ENCODE results near the gene TMEM59. TPM values are rescaled to one million over a fixed set of nuclear protein-coding genes. Genes with fewer than 3 reads are reported as not detected.

Gene TMEM59
- total and polyA plus RNA-seq, 2 of the 8 experiments (the other 6 are each of a cell fraction or from before 2014, with no cell fraction given), result 116 to 139 TPM

- Histone ChIP-seq H2BK120ac (replicated peaks; ENCODE audit: low read depth, low read length) (no peak overlapping the region), H4K20me1 (replicated peaks in 1 of 2; ENCODE audit: control insufficient read depth in 1 of 2, insufficient read depth in 2 of 2, low read length in 2 of 2) (no peaks in the 10 kb centered on the region), H3K27me3 (replicated peaks in 1 of 4; ENCODE audit: control insufficient read depth in 3 of 4, extremely low read depth in 1 of 4, insufficient read depth in 3 of 4, low read length in 3 of 4) (no peaks in the 10 kb centered on the region), H2AFZ (ENCODE audit: low read length) (no peak overlapping the region), H4K8ac (ENCODE audit: extremely low read depth, insufficient read depth, low read length) (no peak overlapping the region), H3K9ac (replicated peaks in 1 of 4; ENCODE audit: extremely low read depth in 1 of 4, low read depth in 3 of 4, low read length in 3 of 4) (no peak overlapping the region), H3K4me3 (ENCODE audit: extremely low read depth in 1 of 4, insufficient read depth in 2 of 4, low read depth in 3 of 4, low read length in 4 of 4) (no peak overlapping the region), H3K79me2 (ENCODE audit: control insufficient read depth in 1 of 2, insufficient read depth in 2 of 2, low read length in 2 of 2) (no peaks in the 10 kb centered on the region), H3K18ac (ENCODE audit: extremely low read depth, low read length) (no peak overlapping the region), H3K27ac (ENCODE audit: low read depth, low read length) (no peak overlapping the region), H3K4me2 (ENCODE audit: insufficient read depth in 1 of 2, low read depth in 2 of 2, low read length in 2 of 2) (no peak overlapping the region), H2BK20ac (ENCODE audit: low read length) (no peak overlapping the region), H3K4ac (replicated peaks; ENCODE audit: insufficient read length, low read depth, low read length) (no peak overlapping the region), H3K79me1 (ENCODE audit: low read depth, low read length) (no peaks in the 10 kb centered on the region), H3K4me1 (replicated peaks in 1 of 4; ENCODE audit: control insufficient read depth in 3 of 4, insufficient read depth in 4 of 4, low read length in 3 of 4) (no peaks in the 10 kb centered on the region), H3K14ac (ENCODE audit: insufficient read length) (no peak overlapping the region), H3K56ac (replicated peaks; ENCODE audit: insufficient read length, low read depth, low read length) (no peak overlapping the region), H4K91ac (replicated peaks; ENCODE audit: insufficient read length, low read length) (no peak overlapping the region), H3K23ac (ENCODE audit: insufficient read length) (no peak overlapping the region), H2BK5ac (ENCODE audit: low read depth, low read length) (no peak overlapping the region), H2BK12ac (ENCODE audit: low read depth, low read length) (no peak overlapping the region), H2AK5ac (ENCODE audit: low read depth, low read length) (no peak overlapping the region), H2BK15ac (ENCODE audit: low read length) (no peak overlapping the region), H4K5ac (ENCODE audit: insufficient read length, low read depth, low read length) (no peak overlapping the region), H3K36me3 (ENCODE audit: control insufficient read depth in 2 of 4, insufficient read depth in 4 of 4, low read length in 3 of 4) (no peaks in the 10 kb centered on the region), H3K23me2 (ENCODE audit: low read depth, low read length) (no peaks in the 10 kb centered on the region; the same call in 1 of the 2 replicates), H3K9me3 (ENCODE audit: insufficient read depth in 2 of 2, low read depth in 1 of 2, low read length in 1 of 2) (peaks cover 3 to 17% of the 10 kb centered on the region in 2 experiments; a peak in 3 of 4 replicates)
- POLR2A ChIA-PET (ENCODE audit: partially characterized antibody), result interaction anchor here (1.3 kb wide), 1 partner anchor 13 kb away, joined by 4 read pairs; no protein-coding TSS in a partner anchor
- CTCF ChIA-PET (ENCODE audit: partially characterized antibody), result interaction anchor here (0.7 to 4.1 kb wide), 6 partner anchors 16 to 147 kb away, joined by 3 to 18 read pairs (median 5); no protein-coding TSS in a partner anchor
- DNase-seq (ENCODE audit: low read depth in 1 of 2, low spot score in 2 of 2) (peak in 1 of 2 experiments; percentile 23), FAIRE-seq (no peak)
- 88% methylated on average over 4 of the region's 4 CpGs; no CpG with 5 or more reads in 1 of the 2 experiments for WGBS, 2 experiments (ENCODE audit: extremely low coverage in 1 of 2, insufficient coverage in 1 of 2, insufficient read length in 1 of 2, insufficient replicate concordance in 2 of 2, low coverage in 1 of 2, low lambda C conversion rate in 2 of 2, missing lambda C conversion rate in 1 of 2)
Measured at GRCh38 chr1:54007613-54008012, 45.4 kb downstream of the TMEM59 start.
